22Rv1 (cell line): ENCODE measurements around the gene ANXA5.

Experiments used
- H3K27ac ChIP-seq: fragments of 450-650 bp; 2 replicates; pipeline ENCODE4 v1.5.1; 2017
- CTCF ChIP-seq: fragments of 450-650 bp; IDR thresholded peaks from 2 replicates; pipeline ENCODE4 v1.5.1; 2017; ENCODE audit warnings: mild to moderate bottlenecking
- ZFX ChIP-seq: fragments of 450-650 bp; IDR thresholded peaks from 2 replicates; pipeline ENCODE4 v1.6.1; 2017; ENCODE audit warnings: antibody characterized with exemption, borderline replicate concordance

The ANXA5 gene

GRCh38 chr4:121696581-121697461 lies at the start of gene ANXA5:
Gene ANXA5 (minus strand): TSS chr4:121696980. CDS start chr4:121696589, 391 bp downstream.
- TF ChIP-seq ZFX (no peak), CTCF (no peak)
- H3K27ac ChIP-seq = peak within 1 kb of the TSS; percentile 67

- H3K27ac ChIP-seq = no peak overlapping the region
- no peak for TF ChIP-seq ZFX
- TF ChIP-seq CTCF = no peak
Measured at GRCh38 chr4:121742794-121743193, 46.0 kb upstream of the ANXA5 start.

- TF ChIP-seq CTCF = no peak
- H3K27ac ChIP-seq = no peak overlapping the region
Measured at GRCh38 chr4:121741751-121742150, 45.0 kb upstream of the ANXA5 start.

GRCh38 chr4:121740796-121741409 lies 44.1 kb upstream of the ANXA5 start:
- no peak overlapping the region for H3K27ac ChIP-seq
- TF ChIP-seq CTCF (no peak), ZFX (no peak)

GRCh38 chr4:121739575-121739974 lies 42.8 kb upstream of the ANXA5 start:
- TF ChIP-seq ZFX (no peak), CTCF (no peak)
- no peak overlapping the region for H3K27ac ChIP-seq

GRCh38 chr4:121738780-121739535 lies 42.2 kb upstream of the ANXA5 start:
- no peak for TF ChIP-seq CTCF
- no peak for TF ChIP-seq ZFX
- H3K27ac ChIP-seq = no peak overlapping the region
